ENCODE results near the gene TBC1D22A. TPM values are rescaled to one million over a fixed set of nuclear protein-coding genes. Genes with fewer than 3 reads are reported as not detected.
"Not testable (repeated sequence)": the region's sequence is repeated elsewhere in the genome, so short reads cannot be mapped to it uniquely, and the experiment has no call there.

TBC1D22A gene
- total RNA-seq, 2 donors from 2014 or later, result 21.0 to 27.9 TPM

DNA sequence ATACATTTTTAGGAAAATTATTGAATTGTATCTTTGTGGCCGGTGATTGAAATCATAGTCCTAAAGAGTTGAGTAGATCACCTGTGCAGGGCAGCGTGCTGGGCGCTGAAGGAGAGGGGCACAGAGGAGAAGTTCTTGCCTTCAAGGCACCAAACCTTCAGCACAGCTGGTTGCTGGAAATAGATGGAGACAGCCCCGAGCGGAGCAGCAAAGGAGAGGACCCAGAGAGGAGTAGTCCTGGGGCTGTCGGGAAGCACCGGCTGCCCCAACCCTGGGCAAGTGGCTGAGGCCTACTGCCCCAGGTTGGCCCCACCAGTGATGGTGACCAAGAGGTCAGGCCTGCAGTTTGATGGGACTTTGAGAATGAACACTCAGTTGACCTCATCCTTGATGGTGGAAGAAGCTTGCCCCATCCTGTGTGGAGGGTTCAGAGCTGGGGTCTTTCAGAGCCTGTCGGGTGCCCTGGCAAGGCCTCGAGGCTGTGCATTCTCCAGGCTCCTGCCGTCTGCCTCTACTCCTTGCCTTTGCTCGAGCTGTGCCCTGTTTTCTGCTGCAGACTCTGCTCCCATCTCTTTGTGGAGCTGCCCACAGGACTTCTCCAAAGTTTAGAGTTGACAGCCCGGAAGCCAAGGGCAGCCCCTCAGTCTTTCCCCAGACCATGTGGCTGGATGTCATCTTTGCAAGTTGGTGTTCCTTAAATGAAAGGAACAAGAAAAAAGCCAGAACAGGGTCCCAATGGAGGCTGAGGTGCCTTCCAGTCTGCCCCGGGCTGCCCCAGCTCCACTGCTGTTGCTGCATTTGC lies 285.1 kb downstream of the TBC1D22A start:
- no peak overlapping the region for H3K27ac ChIP-seq (ENCODE audit: low read depth, low read length)
- H3K4me1 Mint-ChIP-seq, result peaks cover 18% of the 10 kb centered on the region
- H3K27me3 Mint-ChIP-seq (ENCODE audit: insufficient read depth), result no peaks in the 10 kb centered on the region
- no peak overlapping the region for H3K4me3 Mint-ChIP-seq
- TF ChIP-seq, protein P1, sequence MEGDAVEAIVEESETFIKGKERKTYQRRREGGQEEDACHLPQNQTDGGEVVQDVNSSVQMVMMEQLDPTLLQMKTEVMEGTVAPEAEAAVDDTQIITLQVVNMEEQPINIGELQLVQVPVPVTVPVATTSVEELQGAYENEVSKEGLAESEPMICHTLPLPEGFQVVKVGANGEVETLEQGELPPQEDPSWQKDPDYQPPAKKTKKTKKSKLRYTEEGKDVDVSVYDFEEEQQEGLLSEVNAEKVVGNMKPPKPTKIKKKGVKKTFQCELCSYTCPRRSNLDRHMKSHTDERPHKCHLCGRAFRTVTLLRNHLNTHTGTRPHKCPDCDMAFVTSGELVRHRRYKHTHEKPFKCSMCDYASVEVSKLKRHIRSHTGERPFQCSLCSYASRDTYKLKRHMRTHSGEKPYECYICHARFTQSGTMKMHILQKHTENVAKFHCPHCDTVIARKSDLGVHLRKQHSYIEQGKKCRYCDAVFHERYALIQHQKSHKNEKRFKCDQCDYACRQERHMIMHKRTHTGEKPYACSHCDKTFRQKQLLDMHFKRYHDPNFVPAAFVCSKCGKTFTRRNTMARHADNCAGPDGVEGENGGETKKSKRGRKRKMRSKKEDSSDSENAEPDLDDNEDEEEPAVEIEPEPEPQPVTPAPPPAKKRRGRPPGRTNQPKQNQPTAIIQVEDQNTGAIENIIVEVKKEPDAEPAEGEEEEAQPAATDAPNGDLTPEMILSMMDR (conservative IDR thresholded peaks at IDR 0.05), result no peak
- no peak for DNase-seq
- H3K4me1 ChIP-seq (ENCODE audit: control insufficient read depth, insufficient read depth, low read length), result peaks cover 5% of the 10 kb centered on the region
- no peaks in the 10 kb centered on the region for H3K27me3 ChIP-seq (ENCODE audit: control insufficient read depth, insufficient read depth, low read length, poor library complexity, severe bottlenecking)
- H3K9ac ChIP-seq (ENCODE audit: extremely low read depth, low read length, poor library complexity, severe bottlenecking), result no peak overlapping the region
- no peak overlapping the region for H3K4me3 ChIP-seq (ENCODE audit: low read length)
- no peaks in the 10 kb centered on the region for H3K9me3 Mint-ChIP-seq
- 91 to 98% methylated on average over 9 to 13 of the region's 13 CpGs for WGBS, 2 experiments (ENCODE audit: insufficient coverage in 1 of 2, insufficient read length in 1 of 2)
- no peaks in the 10 kb centered on the region for H3K36me3 ChIP-seq (ENCODE audit: control insufficient read depth, insufficient read depth, low read length)
- no peaks in the 10 kb centered on the region for H3K36me3 Mint-ChIP-seq (ENCODE audit: low read depth)
- peak overlapping the region; percentile 53 for H3K27ac Mint-ChIP-seq
- no peaks in the 10 kb centered on the region for H3K9me3 ChIP-seq (ENCODE audit: control insufficient read depth, low read length)

DNA sequence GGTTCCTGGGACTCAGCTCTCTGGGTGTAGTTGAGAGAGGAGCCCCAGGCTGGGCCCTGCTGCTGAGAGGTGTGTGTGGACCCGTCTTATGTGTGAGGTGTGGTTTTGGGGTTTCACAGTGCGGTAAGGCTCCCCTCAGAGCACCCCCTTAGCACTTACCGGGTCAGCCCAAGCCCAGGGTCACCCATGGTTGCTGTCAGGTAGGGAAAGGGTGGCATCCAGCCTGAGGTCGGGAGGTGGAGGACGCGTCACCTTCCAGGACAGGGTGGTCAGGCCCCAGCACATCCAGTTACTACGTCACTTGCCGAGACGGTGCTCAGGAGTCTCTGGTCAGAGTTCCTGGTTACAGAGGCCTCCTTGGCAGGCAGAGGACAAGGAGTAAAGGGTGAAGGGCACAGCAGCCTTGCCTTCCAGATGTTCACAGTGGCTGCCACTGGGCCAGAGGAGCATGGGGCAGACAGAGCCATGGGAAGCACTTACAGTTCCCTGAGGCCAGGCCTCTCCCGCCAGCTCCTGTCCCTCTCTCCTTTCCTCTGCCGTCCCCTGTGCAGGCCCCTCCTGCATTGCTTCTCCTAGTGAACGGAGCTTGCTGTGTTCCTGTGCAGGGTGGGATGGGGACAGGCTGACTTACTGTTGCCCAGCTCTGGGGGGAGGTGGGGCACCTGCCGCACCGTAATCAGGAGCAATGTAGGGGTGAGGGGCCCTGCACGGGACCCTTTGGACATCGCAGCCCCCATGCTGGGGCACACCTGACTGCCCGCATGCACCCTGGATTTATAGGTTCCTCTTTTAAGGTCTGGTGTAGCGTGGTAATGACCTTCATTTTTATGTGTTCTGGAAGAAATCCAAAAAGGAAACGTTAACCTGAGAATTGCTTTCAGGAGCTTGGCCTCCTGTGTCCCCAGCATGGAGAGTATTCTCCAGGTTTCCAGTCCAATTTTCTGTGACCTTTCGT lies 285.9 kb downstream of the TBC1D22A start:
- H3K4me1 ChIP-seq (ENCODE audit: control insufficient read depth, insufficient read depth, low read length), result peaks cover 5% of the 10 kb centered on the region
- Mint-ChIP-seq H3K4me1 (peaks cover 19% of the 10 kb centered on the region), H3K36me3 (ENCODE audit: low read depth) (no peaks in the 10 kb centered on the region), H3K27ac (no peak overlapping the region), H3K27me3 (ENCODE audit: insufficient read depth) (no peaks in the 10 kb centered on the region), H3K9me3 (no peaks in the 10 kb centered on the region), H3K4me3 (no peak overlapping the region)
- no peak overlapping the region for H3K9ac ChIP-seq (ENCODE audit: extremely low read depth, low read length, poor library complexity, severe bottlenecking)
- no peaks in the 10 kb centered on the region for H3K27me3 ChIP-seq (ENCODE audit: control insufficient read depth, insufficient read depth, low read length, poor library complexity, severe bottlenecking)
- DNase-seq, result no peak
- WGBS, 2 experiments (ENCODE audit: insufficient coverage in 1 of 2, insufficient read length in 1 of 2), result 89 to 90% methylated on average over 13 to 20 of the region's 20 CpGs
- no peak overlapping the region for H3K27ac ChIP-seq (ENCODE audit: low read depth, low read length)
- H3K9me3 ChIP-seq (ENCODE audit: control insufficient read depth, low read length), result no peaks in the 10 kb centered on the region
- TF ChIP-seq, protein P1 (conservative IDR thresholded peaks at IDR 0.05), result no peak
- H3K36me3 ChIP-seq (ENCODE audit: control insufficient read depth, insufficient read depth, low read length), result no peaks in the 10 kb centered on the region
- no peak overlapping the region for H3K4me3 ChIP-seq (ENCODE audit: low read length)

DNA sequence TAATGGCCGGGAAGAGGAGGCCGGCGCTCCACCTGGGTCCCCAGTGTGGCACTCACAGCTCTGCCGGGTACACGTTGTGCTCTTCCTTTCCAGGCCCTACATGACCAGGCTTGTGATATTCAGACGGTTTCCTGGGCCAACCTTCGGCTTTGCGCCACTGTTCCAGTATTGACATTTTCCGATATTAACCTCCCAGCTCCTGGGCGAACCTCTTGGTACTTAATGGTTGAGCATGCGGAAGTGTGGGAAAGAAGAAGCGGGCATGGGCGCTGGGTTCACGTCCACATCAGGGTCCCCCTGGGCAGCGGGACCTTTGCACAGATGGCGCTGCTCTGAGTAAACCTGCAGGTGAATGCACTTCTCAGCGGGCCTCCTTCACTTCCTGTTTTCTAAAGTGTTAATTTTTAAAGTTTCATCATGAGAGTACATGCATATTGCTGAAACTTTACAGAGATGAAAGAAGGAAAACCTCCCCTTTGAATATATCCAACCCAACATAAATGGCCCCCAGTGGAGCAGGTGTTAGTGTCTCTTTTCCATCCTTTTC lies 286.7 kb downstream of the TBC1D22A start:
- H3K4me3 ChIP-seq (ENCODE audit: low read length), result no peak overlapping the region
- no peaks in the 10 kb centered on the region for H3K9me3 ChIP-seq (ENCODE audit: control insufficient read depth, low read length)
- H3K4me1 ChIP-seq (ENCODE audit: control insufficient read depth, insufficient read depth, low read length), result peaks cover 5% of the 10 kb centered on the region
- no peak overlapping the region for H3K9ac ChIP-seq (ENCODE audit: extremely low read depth, low read length, poor library complexity, severe bottlenecking)
- H3K27me3 ChIP-seq (ENCODE audit: control insufficient read depth, insufficient read depth, low read length, poor library complexity, severe bottlenecking), result no peaks in the 10 kb centered on the region
- 94% methylated on average over 11 to 17 of the region's 17 CpGs for WGBS, 2 experiments (ENCODE audit: insufficient coverage in 1 of 2, insufficient read length in 1 of 2)
- no peaks in the 10 kb centered on the region for H3K36me3 Mint-ChIP-seq (ENCODE audit: low read depth)
- peaks cover 15% of the 10 kb centered on the region for H3K4me1 Mint-ChIP-seq
- no peak for DNase-seq
- H3K27ac Mint-ChIP-seq, result no peak overlapping the region
- H3K36me3 ChIP-seq (ENCODE audit: control insufficient read depth, insufficient read depth, low read length), result peaks cover 5% of the 10 kb centered on the region
- TF ChIP-seq, protein P1 (conservative IDR thresholded peaks at IDR 0.05), result no peak
- no peak overlapping the region for H3K4me3 Mint-ChIP-seq
- H3K27me3 Mint-ChIP-seq (ENCODE audit: insufficient read depth), result no peaks in the 10 kb centered on the region
- no peaks in the 10 kb centered on the region for H3K9me3 Mint-ChIP-seq
- H3K27ac ChIP-seq (ENCODE audit: low read depth, low read length), result no peak overlapping the region

DNA sequence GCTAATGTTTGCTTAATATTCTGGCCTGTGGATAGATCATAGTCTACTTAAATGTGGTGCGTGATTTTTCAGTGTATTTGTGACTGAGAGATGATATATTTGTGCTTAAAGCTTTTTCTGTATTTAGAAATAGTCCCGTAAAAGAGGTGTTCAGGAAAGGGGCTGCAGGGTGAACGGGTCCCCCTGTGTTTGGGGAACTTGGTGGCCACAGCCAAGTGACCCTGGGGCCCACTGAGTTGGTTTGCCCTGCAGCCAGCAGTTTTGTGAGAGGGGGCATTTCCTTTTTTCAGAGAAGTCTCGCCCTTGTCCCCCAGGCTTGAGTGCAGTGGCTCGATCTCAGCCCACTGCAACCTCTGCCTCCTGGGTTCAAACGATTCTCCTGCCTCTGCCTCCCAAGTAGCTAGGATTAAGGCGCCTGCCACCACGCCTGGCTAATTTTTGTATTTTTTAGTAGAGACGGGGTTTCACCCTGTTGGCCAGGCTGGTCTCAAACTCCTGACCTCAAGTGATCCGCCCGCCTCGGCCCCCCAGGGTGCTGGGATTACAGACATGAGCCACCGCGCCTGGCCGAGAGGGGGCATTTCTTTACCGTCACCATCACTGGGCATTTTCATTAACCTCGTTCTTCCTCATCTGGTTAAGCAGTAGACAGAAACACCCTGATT lies 287.4 kb downstream of the TBC1D22A start:
- not testable (repeated sequence) for H3K27me3 ChIP-seq (ENCODE audit: control insufficient read depth, insufficient read depth, low read length, poor library complexity, severe bottlenecking); H3K9ac ChIP-seq (ENCODE audit: extremely low read depth, low read length, poor library complexity, severe bottlenecking); H3K36me3 Mint-ChIP-seq (ENCODE audit: low read depth); H3K9me3 ChIP-seq (ENCODE audit: control insufficient read depth, low read length); H3K4me1 ChIP-seq (ENCODE audit: control insufficient read depth, insufficient read depth, low read length); H3K36me3 ChIP-seq (ENCODE audit: control insufficient read depth, insufficient read depth, low read length); H3K27me3 Mint-ChIP-seq (ENCODE audit: insufficient read depth); H3K4me3 Mint-ChIP-seq; H3K4me3 ChIP-seq (ENCODE audit: low read length); H3K27ac ChIP-seq (ENCODE audit: low read depth, low read length); DNase-seq; H3K9me3 Mint-ChIP-seq
- WGBS, 2 experiments (ENCODE audit: insufficient coverage in 1 of 2, insufficient read length in 1 of 2), result 83 to 94% methylated on average over 13 to 17 of the region's 17 CpGs
- Mint-ChIP-seq H3K27ac (peak overlapping the region; percentile 21), H3K4me1 (peaks cover 15% of the 10 kb centered on the region)

All from endodermal cell (in vitro differentiated cells).